Measurements from ENCODE around the gene EGFR. TPM values are rescaled to one million over a fixed set of nuclear protein-coding genes. Genes with fewer than 3 reads are reported as not detected.

EGFR gene
- total RNA-seq, 4 donors from 2014 or later, result 224 to 292 (median 233) TPM

- TF ChIP-seq CTCF (IDR thresholded peaks at IDR 0.05) (no peak), POLR2A (IDR thresholded peaks at IDR 0.05) (no peak)
- no peak overlapping the region for H3K4me3 ChIP-seq (ENCODE audit: low read depth, poor library complexity, severe bottlenecking)
- intact Hi-C loops (cut with DNase I; ENCODE audit: low total_unique reads), result loop anchor here (5.0 kb wide), 1 partner anchor 480 kb away; no protein-coding TSS in a partner anchor
- DNase-seq (ENCODE audit: low spot score in 2 of 2), result peak in 1 of 2 donors; percentile 50
Measured at GRCh38 chr7:55252386-55252785, 233.6 kb downstream of the EGFR start.

DNA sequence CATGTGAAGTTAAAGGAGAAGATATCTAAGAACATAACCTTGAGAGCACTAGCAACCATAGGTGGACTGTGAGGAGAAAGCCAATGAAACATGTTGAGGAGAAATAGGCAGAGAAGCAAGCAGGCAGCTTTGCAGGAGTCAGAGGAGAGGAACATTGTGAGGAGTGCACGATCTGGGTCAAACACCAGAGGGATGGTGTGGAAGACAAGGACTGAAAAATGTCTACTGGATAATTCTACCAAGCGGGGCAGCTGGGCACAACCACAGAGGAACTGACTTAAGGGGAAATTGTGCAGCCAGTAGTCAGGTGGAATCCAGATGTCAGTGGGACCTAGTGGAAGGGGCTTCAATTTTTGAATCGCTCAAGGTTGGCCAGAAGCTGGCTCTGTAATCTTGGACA lies 234.4 kb downstream of the EGFR start:
- 86 to 92% methylated on average over 3 of the region's 3 CpGs for WGBS, 2 donors
- intact Hi-C loops (cut with DNase I; ENCODE audit: low total_unique reads), result loop anchor here (5.0 kb wide), 1 partner anchor 481 kb away; no protein-coding TSS in a partner anchor

GRCh38 chr7:55254242-55254595 lies 235.4 kb downstream of the EGFR start:
- intact Hi-C loops (cut with DNase I; ENCODE audit: low total_unique reads), result loop anchor here (5.0 kb wide), 1 partner anchor 482 kb away; no protein-coding TSS in a partner anchor
- DNase-seq (ENCODE audit: low spot score in 2 of 2), result no peak
- 29 to 37% methylated on average over 21 of the region's 21 CpGs for WGBS, 2 donors
- H3K4me3 ChIP-seq (ENCODE audit: low read depth, poor library complexity, severe bottlenecking), result no peak overlapping the region
- TF ChIP-seq CTCF (IDR thresholded peaks at IDR 0.05) (no peak), POLR2A (IDR thresholded peaks at IDR 0.05) (no peak)

More for the DNA sequence above, 234.4 kb downstream of the EGFR start:
- peak in 1 of 2 donors; percentile 60 for DNase-seq (ENCODE audit: low spot score in 2 of 2)
- no peak for TF ChIP-seq CTCF (IDR thresholded peaks at IDR 0.05)
- no peak for TF ChIP-seq POLR2A (IDR thresholded peaks at IDR 0.05)
- H3K4me3 ChIP-seq (ENCODE audit: low read depth, poor library complexity, severe bottlenecking), result no peak overlapping the region

DNA sequence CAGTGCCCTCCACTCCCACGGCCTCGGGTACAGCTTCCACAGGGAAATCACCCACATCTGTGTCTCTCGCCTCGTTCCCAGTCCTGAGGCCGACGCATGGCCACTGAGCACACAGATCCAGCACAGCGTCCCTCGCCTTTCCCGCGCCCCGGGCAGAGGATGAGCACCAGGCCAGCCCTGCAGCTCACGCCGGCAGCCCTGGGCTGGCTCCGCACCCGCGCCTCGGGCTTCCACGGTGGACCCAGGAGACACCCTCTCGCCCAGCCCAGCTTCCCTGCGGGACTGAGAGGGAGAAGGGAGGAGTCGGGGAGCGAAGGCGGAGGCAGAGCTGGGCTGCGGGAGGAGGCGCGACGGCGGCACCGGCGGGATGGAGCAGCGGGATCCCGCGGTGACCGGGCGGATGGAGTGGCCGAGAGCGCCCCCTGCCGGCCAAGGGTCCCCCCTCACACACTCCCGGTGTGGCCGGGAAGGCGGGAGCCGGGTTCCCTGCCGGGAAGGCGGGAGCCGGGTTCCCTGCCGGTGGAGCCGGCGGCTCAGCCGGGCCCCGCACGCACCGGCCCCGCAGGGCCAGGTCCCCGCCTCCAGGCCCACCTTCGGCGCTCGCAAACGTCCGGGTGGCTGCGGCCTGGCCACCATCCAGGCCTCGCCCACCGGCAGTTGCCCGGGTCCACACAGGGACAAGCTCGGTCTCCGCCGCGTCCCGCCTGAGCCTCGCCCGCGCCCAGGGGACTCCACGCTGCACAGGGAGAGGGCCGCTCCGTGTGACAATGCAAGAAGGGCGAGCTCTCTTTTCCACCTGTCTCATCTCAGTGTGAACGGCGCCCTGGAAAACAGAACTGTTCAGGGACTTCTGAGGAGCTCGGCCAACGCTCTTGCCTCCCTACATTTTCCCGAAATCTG lies 236.0 kb downstream of the EGFR start:
- WGBS, 2 donors, result 0 to 1% methylated on average over 43 to 75 of the region's 80 CpGs
- DNase-seq (ENCODE audit: low spot score in 2 of 2), result peak; percentile 72 to 97
- TF ChIP-seq CTCF (IDR thresholded peaks at IDR 0.05), result peak in 1 of 3 donors; percentile 60
- TF ChIP-seq POLR2A (IDR thresholded peaks at IDR 0.05), result no peak
- intact Hi-C loops (cut with DNase I; ENCODE audit: low total_unique reads), result loop anchor here (5.0 kb wide), 2 partner anchors 468 to 483 kb away; no protein-coding TSS in a partner anchor
- peak overlapping the region; percentile 29 for H3K4me3 ChIP-seq (ENCODE audit: low read depth, poor library complexity, severe bottlenecking)

DNA sequence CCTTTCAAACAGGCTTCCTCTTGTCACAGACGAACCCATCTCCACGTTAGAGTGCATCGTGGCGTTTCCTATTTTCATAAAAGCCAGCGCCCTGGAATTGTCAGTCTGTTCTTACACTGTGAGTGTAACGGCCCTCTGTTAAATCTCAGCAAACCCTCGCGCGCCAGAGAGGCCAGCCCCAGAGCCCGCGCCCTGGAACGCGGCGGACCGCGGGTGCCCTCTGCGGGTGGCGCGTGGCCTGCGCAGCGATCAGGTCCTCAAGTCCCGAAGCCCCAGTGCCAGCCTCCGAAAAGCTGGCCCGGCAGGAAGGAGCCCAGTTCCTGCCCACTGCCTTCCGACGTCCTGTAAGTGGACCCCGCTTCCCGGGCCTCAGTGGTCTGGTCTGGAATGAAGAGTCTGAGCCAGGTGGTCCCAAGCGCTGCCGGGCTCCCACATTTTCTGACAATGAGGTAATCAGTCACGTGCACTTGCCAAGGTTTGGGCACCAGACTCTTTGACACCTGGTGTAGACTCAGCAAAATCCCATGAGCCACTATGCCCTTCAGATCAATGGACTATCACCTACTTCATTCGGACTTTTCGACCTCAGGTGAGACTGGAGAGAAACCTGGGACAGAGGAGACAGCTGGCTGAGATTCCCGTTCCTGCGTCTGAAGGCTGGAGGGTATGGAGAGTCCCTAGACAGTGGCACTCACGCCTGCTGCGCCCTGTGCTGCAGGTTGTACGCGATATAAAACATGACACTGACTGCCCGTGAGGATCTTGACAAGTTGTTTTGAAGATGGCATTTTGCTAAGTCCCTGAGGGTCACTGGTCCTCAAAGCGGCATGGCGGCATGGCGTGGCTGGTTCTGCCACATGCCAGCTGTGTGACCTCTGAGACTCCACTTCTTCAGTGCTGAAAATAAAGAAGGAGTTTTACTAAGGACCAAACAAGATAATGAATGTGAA lies 237.0 kb downstream of the EGFR start:
- TF ChIP-seq CTCF (IDR thresholded peaks at IDR 0.05), result peak in 1 of 3 donors; percentile 81
- no peak for TF ChIP-seq POLR2A (IDR thresholded peaks at IDR 0.05)
- WGBS, 2 donors, result 22 to 23% methylated on average over 32 to 43 of the region's 43 CpGs
- DNase-seq (ENCODE audit: low spot score in 2 of 2), result peak; percentile 82 to 97

More for the DNA sequence above, 237.0 kb downstream of the EGFR start:
- H3K4me3 ChIP-seq (ENCODE audit: low read depth, poor library complexity, severe bottlenecking), result peak overlapping the region; percentile 29
- intact Hi-C loops (cut with DNase I; ENCODE audit: low total_unique reads), result loop anchor here (5.0 kb wide), 1 partner anchor 468 kb away; no protein-coding TSS in a partner anchor

Data from lower leg skin (tissue), 4 donors.